Epithelial cell of esophagus (primary cell): ENCODE results near the gene MOB3B.
A peak's percentile ranks its signal among the peaks of the same experiment; 100 is the strongest.

ENCODE experiments used
- DNase-seq: peaks from one replicate; pipeline ENCODE4 v3.0.0; 2010; ENCODE audit warnings: low read depth
- H3K4me3 ChIP-seq: 2 replicates; pipeline ENCODE4 v1.5.1; 2011; ENCODE audit warnings: mild to moderate bottlenecking, low read length, control low read depth
- TF ChIP-seq, protein P1 (sequence below): IDR thresholded peaks from 2 replicates; pipeline ENCODE4 v1.5.1; 2011; ENCODE audit warnings: low read depth, mild to moderate bottlenecking, low read length, control low read depth, inconsistent platforms; ENCODE audit not compliant: insufficient read depth; ENCODE audit errors: missing control alignments

The MOB3B gene

DNA sequence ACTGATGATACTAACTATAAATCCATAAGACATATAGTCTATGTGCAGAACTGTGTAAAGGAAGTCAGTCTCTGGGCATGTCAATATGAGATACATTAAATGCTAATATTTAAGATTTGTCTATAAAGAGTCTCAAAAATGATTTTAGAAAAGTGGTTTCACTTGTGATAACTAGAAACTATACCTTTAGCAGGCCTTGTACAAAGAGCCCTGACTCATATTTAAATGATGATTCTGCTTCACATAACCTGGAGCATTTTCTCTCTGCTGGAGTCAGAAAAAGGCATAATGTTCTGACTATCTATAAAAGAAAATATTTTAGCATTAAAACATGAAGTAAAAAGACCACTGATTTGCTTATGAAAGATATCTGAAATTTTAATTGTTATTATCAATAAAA is 28.7 kb upstream of the MOB3B start:
- TF ChIP-seq, protein P1, sequence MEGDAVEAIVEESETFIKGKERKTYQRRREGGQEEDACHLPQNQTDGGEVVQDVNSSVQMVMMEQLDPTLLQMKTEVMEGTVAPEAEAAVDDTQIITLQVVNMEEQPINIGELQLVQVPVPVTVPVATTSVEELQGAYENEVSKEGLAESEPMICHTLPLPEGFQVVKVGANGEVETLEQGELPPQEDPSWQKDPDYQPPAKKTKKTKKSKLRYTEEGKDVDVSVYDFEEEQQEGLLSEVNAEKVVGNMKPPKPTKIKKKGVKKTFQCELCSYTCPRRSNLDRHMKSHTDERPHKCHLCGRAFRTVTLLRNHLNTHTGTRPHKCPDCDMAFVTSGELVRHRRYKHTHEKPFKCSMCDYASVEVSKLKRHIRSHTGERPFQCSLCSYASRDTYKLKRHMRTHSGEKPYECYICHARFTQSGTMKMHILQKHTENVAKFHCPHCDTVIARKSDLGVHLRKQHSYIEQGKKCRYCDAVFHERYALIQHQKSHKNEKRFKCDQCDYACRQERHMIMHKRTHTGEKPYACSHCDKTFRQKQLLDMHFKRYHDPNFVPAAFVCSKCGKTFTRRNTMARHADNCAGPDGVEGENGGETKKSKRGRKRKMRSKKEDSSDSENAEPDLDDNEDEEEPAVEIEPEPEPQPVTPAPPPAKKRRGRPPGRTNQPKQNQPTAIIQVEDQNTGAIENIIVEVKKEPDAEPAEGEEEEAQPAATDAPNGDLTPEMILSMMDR: no peak
- H3K4me3 ChIP-seq: no peak overlapping the region
- peak; percentile 27 for DNase-seq

DNA sequence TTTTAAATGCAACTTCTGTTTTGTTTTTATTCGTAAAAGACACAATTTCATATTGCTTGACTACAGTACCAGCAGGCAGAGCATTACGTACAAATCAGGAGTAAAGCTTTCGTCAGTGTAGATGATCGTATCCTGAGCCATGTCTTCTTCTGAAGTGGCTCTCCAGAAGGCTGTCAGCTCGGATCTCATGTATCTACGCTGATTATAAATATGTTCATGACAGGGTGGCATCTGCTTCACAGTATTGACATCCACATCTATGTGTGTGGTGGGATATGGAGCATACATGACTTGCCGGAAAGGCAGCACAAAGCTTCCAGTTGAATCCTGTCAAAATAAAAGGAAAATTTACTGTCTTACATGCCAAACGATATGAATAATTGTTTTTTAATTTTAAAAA is 26.9 kb upstream of the MOB3B start:
- no peak overlapping the region for H3K4me3 ChIP-seq
- TF ChIP-seq, protein P1: no peak
- DNase-seq: no peak

DNA sequence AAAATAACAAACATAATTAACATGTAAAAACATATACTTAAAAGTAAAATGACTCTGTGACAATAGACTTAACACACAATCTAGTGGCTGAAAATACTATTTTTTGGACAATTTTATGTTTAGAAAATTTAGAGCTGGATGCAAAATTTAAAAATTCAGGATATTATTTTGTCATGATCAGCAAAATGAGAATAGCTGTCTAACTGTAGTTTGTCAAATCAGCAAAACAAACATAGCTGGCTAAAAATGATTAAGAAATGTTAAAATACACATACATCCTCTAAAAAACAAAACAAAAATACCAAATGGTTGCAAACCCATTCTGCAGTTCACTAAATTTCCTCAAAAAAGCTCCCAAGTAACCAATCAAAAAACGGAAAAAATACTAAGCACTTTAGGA is 25.1 kb upstream of the MOB3B start:
- no peak for DNase-seq
- H3K4me3 ChIP-seq: no peak overlapping the region
- TF ChIP-seq, protein P1: no peak

DNA sequence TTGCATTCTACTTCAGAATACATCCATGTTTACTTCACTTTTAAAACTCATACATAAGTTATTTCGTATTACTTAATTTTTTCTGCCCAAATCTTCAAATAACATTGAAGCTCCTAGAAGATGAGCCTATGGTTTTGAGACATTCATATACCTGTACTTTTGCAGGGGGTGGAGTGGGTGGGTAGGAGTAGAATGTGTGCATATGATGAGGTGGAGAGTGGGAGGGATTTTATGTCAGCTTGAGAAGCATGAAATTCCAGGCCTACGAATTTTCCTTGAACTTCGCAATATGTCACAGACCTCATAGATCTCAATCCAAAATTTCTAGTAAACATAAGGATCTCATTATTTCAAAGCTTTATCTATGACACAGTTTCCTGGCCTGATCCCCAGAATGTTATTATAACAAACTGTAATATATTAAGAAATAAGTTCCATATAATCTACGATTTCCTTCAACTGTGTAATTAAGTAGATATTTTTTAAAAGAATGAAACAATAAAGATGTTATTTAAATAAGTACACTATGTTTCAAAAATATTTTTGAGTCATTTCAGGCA is 19.7 kb upstream of the MOB3B start:
- TF ChIP-seq, protein P1: no peak
- H3K4me3 ChIP-seq: no peak overlapping the region
- DNase-seq: no peak

DNA sequence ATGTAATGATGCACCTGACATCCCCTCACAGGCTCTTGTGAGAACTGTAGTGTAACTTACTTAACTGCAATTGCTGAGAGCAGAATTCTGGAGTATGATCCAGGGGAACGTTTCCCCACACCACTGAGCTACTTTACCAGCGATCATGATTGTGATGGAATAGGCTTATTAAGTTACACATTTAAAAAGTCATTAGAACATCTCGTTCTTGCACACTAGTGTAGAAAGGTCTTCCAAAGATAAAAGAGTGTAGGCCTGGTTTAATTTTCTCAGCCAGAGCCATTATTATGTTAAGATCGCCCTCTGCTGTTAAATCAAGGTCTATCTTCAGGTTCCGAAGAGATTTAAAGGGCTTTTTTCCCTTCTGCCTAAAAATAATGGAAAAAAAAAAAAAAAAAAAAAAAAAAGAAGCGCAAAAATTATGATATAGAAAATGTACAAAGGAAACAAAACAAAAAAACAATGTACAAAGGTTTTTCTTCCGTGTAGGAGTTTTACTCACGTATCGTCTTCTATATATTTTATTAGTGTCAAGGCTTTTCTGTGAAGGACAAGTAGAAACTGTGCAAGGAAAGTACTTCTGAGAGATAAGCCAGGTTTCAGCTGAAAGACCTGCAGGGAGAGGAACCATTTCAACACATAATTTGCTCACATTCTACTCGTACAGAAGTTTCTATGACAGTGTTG is 18.6 kb upstream of the MOB3B start:
- TF ChIP-seq, protein P1: peak; percentile 43

DNA sequence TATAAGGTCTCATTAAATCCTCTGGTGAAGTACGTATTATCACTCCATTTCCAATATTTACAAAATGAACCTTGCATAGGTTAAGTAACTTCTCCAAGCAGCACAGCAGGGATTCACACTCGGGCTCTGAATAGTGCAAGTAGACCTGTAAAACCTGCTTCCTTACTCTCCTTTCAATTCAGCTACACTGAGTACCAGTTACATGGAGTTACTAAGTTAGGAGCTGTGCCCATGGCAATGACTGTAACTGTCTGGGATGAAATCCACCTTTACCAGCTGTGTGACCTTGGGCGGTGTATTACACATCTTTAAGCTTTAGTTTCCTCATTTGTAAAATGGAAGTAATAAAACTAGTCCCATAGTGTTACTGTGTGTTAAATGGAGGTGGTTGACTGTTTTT is 15.9 kb upstream of the MOB3B start:
- peak; percentile 51 for DNase-seq
- H3K4me3 ChIP-seq: no peak overlapping the region
- TF ChIP-seq, protein P1: no peak

More for the DNA sequence above, 18.6 kb upstream of the MOB3B start:
- H3K4me3 ChIP-seq: no peak overlapping the region
- peak; percentile 49 for DNase-seq

DNA sequence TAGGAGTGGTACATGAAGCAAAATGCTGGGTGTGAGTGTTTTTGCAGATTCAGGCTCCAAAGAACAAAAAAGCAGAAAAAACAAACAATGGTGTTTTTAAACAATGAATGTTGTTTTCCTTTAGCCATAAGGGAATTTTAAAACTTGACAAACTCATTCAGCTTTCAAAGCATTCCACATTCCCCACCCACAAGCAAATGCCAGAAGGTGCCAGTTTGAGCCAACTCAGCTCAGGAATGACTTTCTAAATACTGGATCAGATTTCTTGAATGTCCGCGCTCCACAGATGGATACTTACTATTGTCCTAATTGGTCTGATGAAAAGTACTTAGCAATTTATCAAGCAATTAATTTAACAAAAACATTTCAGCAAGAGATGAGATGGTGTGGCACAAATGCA is 12.9 kb upstream of the MOB3B start:
- H3K4me3 ChIP-seq: no peak overlapping the region
- no peak for DNase-seq
- TF ChIP-seq, protein P1: no peak
